H9 (cell line): ENCODE measurements around the gene LRRC61. TPM values are rescaled to one million over a fixed set of nuclear protein-coding genes. Genes with fewer than 3 reads are reported as not detected.

Experiments used
- DNase-seq: peaks from one replicate; pipeline ENCODE4 v3.0.0-alpha.2; 2017
- H2AFZ ChIP-seq: one replicate; pipeline ENCODE4 v1.6.1; 2013; ENCODE audit warnings: mild to moderate bottlenecking, low read length, control low read depth, moderate library complexity
- H2AK5ac ChIP-seq: 2 replicates; pipeline ENCODE4 v1.6.1; 2013; ENCODE audit warnings: low read length, control low read depth, mixed read lengths; ENCODE audit not compliant: insufficient read length
- H2BK120ac ChIP-seq: one replicate; pipeline ENCODE4 v1.6.1; 2013; ENCODE audit warnings: low read depth, mild to moderate bottlenecking, low read length, control low read depth, inconsistent platforms; ENCODE audit not compliant: poor library complexity, severe bottlenecking
- H2BK12ac ChIP-seq: 2 replicates; pipeline ENCODE4 v1.6.1; 2013; ENCODE audit warnings: low read length, control low read depth, mixed read lengths, low read depth; ENCODE audit not compliant: insufficient read length
- H2BK15ac ChIP-seq: 2 replicates; pipeline ENCODE4 v1.6.1; 2013; ENCODE audit warnings: low read depth, low read length, control low read depth
- H2BK20ac ChIP-seq: one replicate; pipeline ENCODE4 v1.6.1; 2013; ENCODE audit warnings: low read depth, mild to moderate bottlenecking, low read length, control low read depth, inconsistent platforms; ENCODE audit not compliant: poor library complexity, severe bottlenecking
- H2BK5ac ChIP-seq: 2 replicates; pipeline ENCODE4 v1.6.1; 2013; ENCODE audit warnings: low read length, control low read depth, mixed read lengths; ENCODE audit not compliant: insufficient read length
- H3K14ac ChIP-seq: 2 replicates; pipeline ENCODE4 v1.6.1; 2013; ENCODE audit warnings: low read length, control low read depth; ENCODE audit not compliant: insufficient read depth
- H3K18ac ChIP-seq: 2 replicates; pipeline ENCODE4 v1.6.1; 2013; ENCODE audit warnings: low read depth, mild to moderate bottlenecking, mixed read lengths, low read length, control low read depth; ENCODE audit not compliant: insufficient read length
- H3K23ac ChIP-seq: 2 replicates; pipeline ENCODE4 v1.6.1; 2013; ENCODE audit warnings: low read length, control low read depth, mixed read lengths, low read depth; ENCODE audit not compliant: insufficient read length
- H3K23me2 ChIP-seq: 2 replicates; pipeline ENCODE4 v1.6.1; 2013; ENCODE audit warnings: low read depth, mild to moderate bottlenecking, mixed read lengths, low read length, control low read depth; ENCODE audit not compliant: insufficient read length, poor library complexity, severe bottlenecking
- H3K27ac ChIP-seq: 2 replicates; pipeline ENCODE4 v1.5.1; 2013; ENCODE audit warnings: low read length, control low read depth, mixed read lengths, low read depth; ENCODE audit not compliant: insufficient read length
- H3K27me3 ChIP-seq: 2 replicates; pipeline ENCODE4 v1.6.1; 2013; ENCODE audit warnings: low read length, control low read depth, inconsistent platforms; ENCODE audit not compliant: insufficient read depth
- H3K4ac ChIP-seq: 2 replicates; pipeline ENCODE4 v1.6.1; 2013; ENCODE audit warnings: low read depth, mild to moderate bottlenecking, control low read depth, inconsistent platforms, low read length, moderate library complexity
- H3K4me1 ChIP-seq: 2 replicates; pipeline ENCODE4 v1.6.1; 2013; ENCODE audit warnings: low read length, control low read depth, inconsistent platforms; ENCODE audit not compliant: insufficient read depth
- H3K4me2 ChIP-seq: 2 replicates; pipeline ENCODE4 v1.6.1; 2013; ENCODE audit warnings: low read length, control low read depth, mixed read lengths; ENCODE audit not compliant: insufficient read length, insufficient read depth
- H3K56ac ChIP-seq: 2 replicates; pipeline ENCODE4 v1.6.1; 2013; ENCODE audit warnings: low read depth, mild to moderate bottlenecking, mixed read lengths, low read length, control low read depth; ENCODE audit not compliant: insufficient read length
- H3K79me1 ChIP-seq: 2 replicates; pipeline ENCODE4 v1.6.1; 2013; ENCODE audit warnings: low read depth, mild to moderate bottlenecking, moderate library complexity, low read length, control low read depth, inconsistent platforms; ENCODE audit not compliant: insufficient read depth, poor library complexity, severe bottlenecking
- H3K79me2 ChIP-seq: 2 replicates; pipeline ENCODE4 v1.6.1; 2013; ENCODE audit warnings: low read length, control low read depth, inconsistent platforms; ENCODE audit not compliant: insufficient read depth
- H3K9ac ChIP-seq: 2 replicates; pipeline ENCODE4 v1.6.1; 2013; ENCODE audit warnings: low read length, control low read depth, mixed read lengths; ENCODE audit not compliant: insufficient read length; ENCODE audit errors: extremely low read depth
- H3K9me3 ChIP-seq: one replicate; pipeline ENCODE4 v1.6.1; 2013; ENCODE audit warnings: low read depth, low read length, inconsistent platforms; ENCODE audit not compliant: control insufficient read depth
- H3T11ph ChIP-seq: one replicate; pipeline ENCODE4 v1.6.1; 2013; ENCODE audit warnings: mild to moderate bottlenecking, low read length, control low read depth, inconsistent platforms
- H4K20me1 ChIP-seq: one replicate; pipeline ENCODE4 v1.6.1; 2013; ENCODE audit not compliant: control insufficient read depth, insufficient read length, insufficient read depth
- H4K5ac ChIP-seq: 2 replicates; pipeline ENCODE4 v1.6.1; 2013; ENCODE audit warnings: low read depth, mild to moderate bottlenecking, mixed read lengths, low read length, control low read depth; ENCODE audit not compliant: insufficient read length
- H4K8ac ChIP-seq: replicated peaks from 2 replicates; pipeline ENCODE4 v1.6.1; 2013; ENCODE audit warnings: low read length, control low read depth, mixed read lengths, low read depth; ENCODE audit not compliant: insufficient read length
- H4K91ac ChIP-seq: 2 replicates; pipeline ENCODE4 v1.6.1; 2013; ENCODE audit warnings: low read depth, mild to moderate bottlenecking, moderate library complexity, mixed read lengths, low read length, control low read depth; ENCODE audit not compliant: insufficient read length
- H3K27ac Mint-ChIP-seq, 3 experiments: 2 replicates in 2 of 3; 3 replicates in 1 of 3; pipeline ENCODE4 v1.8.0; 2020 to 2021; ENCODE audit warnings: mixed read lengths in 3 of 3, mild to moderate bottlenecking in 1 of 3, moderate library complexity in 1 of 3
- H3K27me3 Mint-ChIP-seq: 2 replicates; pipeline ENCODE4 v1.8.0; 2021; ENCODE audit warnings: low read depth, mild to moderate bottlenecking, moderate library complexity, mixed read lengths
- H3K36me3 Mint-ChIP-seq, 3 experiments: 2 replicates in 2 of 3; 3 replicates in 1 of 3; pipeline ENCODE4 v1.8.0; 2020 to 2021; ENCODE audit warnings: low read depth in 3 of 3, mixed read lengths in 3 of 3; ENCODE audit not compliant: insufficient read depth in 1 of 3
- H3K4me1 Mint-ChIP-seq, 2 experiments: 2 replicates each; pipeline ENCODE4 v1.8.0; 2020; ENCODE audit warnings: mixed read lengths in 2 of 2
- H3K4me3 Mint-ChIP-seq, 2 experiments: 2 replicates in 1 of 2; 3 replicates in 1 of 2; pipeline ENCODE4 v1.8.0; 2020 to 2021; ENCODE audit warnings: mild to moderate bottlenecking in 2 of 2, mixed read lengths in 2 of 2, moderate library complexity in 1 of 2
- H3K9me3 Mint-ChIP-seq, 2 experiments: 2 replicates in 1 of 2; 3 replicates in 1 of 2; pipeline ENCODE4 v1.8.0; 2020; ENCODE audit warnings: mild to moderate bottlenecking in 2 of 2, mixed read lengths in 2 of 2, moderate library complexity in 1 of 2
- CTCF ChIP-seq: fragments of 200-600 bp; sonication (generic); conservative IDR thresholded peaks from 3 replicates; pipeline ENCODE4 v1.8.0; 2021; ENCODE audit warnings: antibody characterized with exemption, mild to moderate bottlenecking
- WGBS: extraction: QIAGEN DNeasy Blood & Tissue Kit; methylation state at CpG from one replicate; pipeline ENCODE4 v1.1.7; 2013; ENCODE audit warnings: missing lambda C conversion rate, low lambda C conversion rate, mixed read lengths; ENCODE audit not compliant: insufficient read length; ENCODE audit errors: extremely low coverage; 5-methylcytosine and 5-hydroxymethylcytosine counted together
- total RNA-seq: library from RNA; stranded (reverse); gene quantifications from 2 replicates; pipeline ENCODE4 v1.2.1, GENCODE V29; 2021

LRRC61 gene
- total RNA-seq, 1 experiment from 2014 or later: 24.4 TPM

GRCh38 chr7:150326657-150327268 lies 3.6 kb downstream of the LRRC61 start:
- Histone ChIP-seq H4K5ac (no peak overlapping the region), H3K27ac (no peak overlapping the region), H3K23me2 (peaks cover 7% of the 10 kb centered on the region), H3K79me1 (no peaks in the 10 kb centered on the region), H2BK12ac (no peak overlapping the region), H2BK20ac (no peak overlapping the region), H3K4ac (no peak overlapping the region), H3K18ac (no peak overlapping the region), H3K9me3 (no peaks in the 10 kb centered on the region), H2BK120ac (no peak overlapping the region), H2BK15ac (no peak overlapping the region), H4K20me1 (no peaks in the 10 kb centered on the region), H4K8ac (no peak overlapping the region), H3K56ac (no peak overlapping the region), H3K14ac (no peak overlapping the region), H3T11ph (no peak overlapping the region), H3K27me3 (no peaks in the 10 kb centered on the region), H2AK5ac (no peak overlapping the region), H3K79me2 (no peaks in the 10 kb centered on the region), H3K4me2 (no peak overlapping the region), H3K9ac (no peak overlapping the region), H4K91ac (no peak overlapping the region), H2AFZ (no peak overlapping the region), H3K23ac (no peak overlapping the region), H2BK5ac (no peak overlapping the region), H3K4me1 (peaks cover 17% of the 10 kb centered on the region; the same call in 1 of the 2 replicates)
- no peaks in the 10 kb centered on the region; a peak in 1 of 5 replicates for H3K9me3 Mint-ChIP-seq
- H3K4me3 Mint-ChIP-seq: no peak overlapping the region
- H3K27ac Mint-ChIP-seq: no peak overlapping the region
- WGBS: no CpG with 5 or more reads among the region's 4 CpGs
- TF ChIP-seq CTCF: no peak
- peaks cover 34% of the 10 kb centered on the region for H3K27me3 Mint-ChIP-seq
- H3K4me1 Mint-ChIP-seq: peaks cover 37 to 46% of the 10 kb centered on the region in 2 experiments
- DNase-seq: no peak
- H3K36me3 Mint-ChIP-seq: peaks cover 0 to 54% (median 4%) of the 10 kb centered on the region in 3 experiments; a peak in 4 of 7 replicates
